ENCODE results near the gene SUGT1.

- TF ChIP-seq CTCF (conservative IDR thresholded peaks at IDR 0.05; ENCODE audit: low read depth in 2 of 2): no peak
- TF ChIP-seq STAT1 (IDR thresholded peaks at IDR 0.05; ENCODE audit: unreplicated experiment): no peak
- TF ChIP-seq CREB1 (CRISPR knock-in tag; IDR thresholded peaks at IDR 0.05; ENCODE audit: low read depth): no peak
- TF ChIP-seq ETS1 (IDR thresholded peaks at IDR 0.05): no peak
Measured at GRCh38 chr13:52737965-52738364, 85.3 kb downstream of the SUGT1 start.

All from GM23338 (cell line).